Mucosa of descending colon (tissue), 3 donors: ENCODE data around the gene PAXX. TPM values are rescaled to one million over a fixed set of nuclear protein-coding genes. Genes with fewer than 3 reads are reported as not detected.
"Not testable (repeated sequence)": the region's sequence is repeated elsewhere in the genome, so short reads cannot be mapped to it uniquely, and the experiment has no call there.

Experiments used
- ATAC-seq: fragments of 200-7000 bp; cut with Tn5 transposase; one replicate; pipeline ENCODE4 v1.9.1; 2020; ENCODE audit warnings: mild to moderate bottlenecking, moderate library complexity
- DNase-seq, 3 donors: peaks; one replicate each; pipeline ENCODE4 v3.0.0-alpha.2; 2020
- H3K36me3 ChIP-seq: fragments of 200-600 bp; one replicate; pipeline ENCODE4 v1.8.0; 2021; ENCODE audit warnings: low read depth, mild to moderate bottlenecking
- H3K4me1 ChIP-seq: fragments of 200-600 bp; one replicate; pipeline ENCODE4 v1.8.0; 2021; ENCODE audit warnings: low read depth, mild to moderate bottlenecking
- H3K4me3 ChIP-seq: fragments of 200-600 bp; one replicate; pipeline ENCODE4 v1.8.0; 2021; ENCODE audit warnings: mild to moderate bottlenecking
- H3K9me3 ChIP-seq: fragments of 200-600 bp; one replicate; pipeline ENCODE4 v1.8.0; 2021; ENCODE audit warnings: mild to moderate bottlenecking
- CTCF ChIP-seq: fragments of 200-600 bp; IDR thresholded peaks from one replicate; pipeline ENCODE4 v1.8.0; 2022; ENCODE audit warnings: antibody characterized with exemption, mild to moderate bottlenecking
- intact Hi-C, 2 donors: fragments of 100-400 bp; cut with DNase I in 1 of 2; cut with micrococcal nuclease in 1 of 2; formaldehyde crosslinking; loops; one replicate each; pipeline versions ENCODE4 v1.11.0 to v1.11.1; 2022; cut with DNase I, micrococcal nuclease
- total RNA-seq, 3 donors: library from RNA; stranded (reverse); fragmentation: NEBNext Ultra II Directional in 2 of 3; extraction: Animal tissue kit (Norgen Biotek cat#: 25700) in 2 of 3; gene quantifications; one replicate each; pipeline versions ENCODE4 v1.2.1 to v1.2.4, GENCODE V29; 2021 to 2023
- donor health status: DM: no; HTN: no; CAD: no; lungs with moderate emphysema.
- donor health status: DM: no; HTN: no; CAD: no.
- donor health status: DM: no; HTN: yes; CAD: no.

PAXX gene
- total RNA-seq, 3 donors from 2014 or later: 32.0 to 39.9 (median 34.1) TPM

DNA sequence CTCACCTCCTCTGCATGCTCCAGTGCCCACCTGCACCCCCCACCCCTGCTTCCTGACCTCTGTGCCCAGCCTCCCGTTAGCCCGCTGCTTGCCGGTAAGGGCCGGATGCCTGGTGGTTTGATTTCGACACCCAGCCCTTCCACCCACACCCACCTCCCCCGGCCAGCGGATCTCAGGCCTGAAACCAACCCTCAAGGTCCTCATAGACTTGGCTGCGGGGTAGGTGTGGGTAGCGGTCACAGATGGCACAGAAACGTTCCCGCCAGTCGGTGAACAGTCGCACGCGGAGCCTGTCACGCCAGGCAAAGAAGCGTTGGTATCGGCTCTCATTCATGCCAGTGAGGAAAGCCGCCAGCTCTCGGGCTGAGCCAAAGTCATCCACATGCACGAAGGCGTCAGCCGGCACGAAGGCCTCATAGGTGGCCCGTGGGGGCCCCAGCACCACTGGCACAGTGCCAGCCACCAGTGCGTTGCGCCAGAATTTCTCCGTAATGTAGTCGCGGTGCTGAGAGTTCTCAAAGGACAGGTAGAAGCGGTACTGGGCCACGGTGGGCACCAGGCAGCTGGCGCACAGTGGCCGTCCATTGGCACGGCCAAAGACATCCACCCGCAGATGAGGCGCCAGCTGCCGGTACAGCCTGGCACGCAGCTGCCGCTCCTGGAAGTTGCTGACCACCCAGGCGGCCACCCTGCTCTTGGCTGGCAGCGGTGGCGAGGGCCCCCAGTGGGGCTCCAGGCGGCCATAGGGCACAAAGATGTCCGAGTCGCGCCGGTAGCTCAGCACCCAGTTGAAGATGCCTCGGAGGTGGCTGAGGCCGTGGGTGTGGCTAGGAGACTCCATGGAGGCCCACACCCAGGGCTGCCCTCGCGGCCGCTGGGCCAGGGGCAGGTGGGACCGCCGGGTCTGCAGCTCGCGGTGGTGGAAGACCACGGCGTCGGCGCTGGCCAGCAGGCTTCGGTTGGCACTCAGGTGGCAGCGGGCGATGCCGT lies 38.6 kb downstream of the PAXX start:
- H3K4me3 ChIP-seq: no peak overlapping the region
- ATAC-seq: no peak

DNA sequence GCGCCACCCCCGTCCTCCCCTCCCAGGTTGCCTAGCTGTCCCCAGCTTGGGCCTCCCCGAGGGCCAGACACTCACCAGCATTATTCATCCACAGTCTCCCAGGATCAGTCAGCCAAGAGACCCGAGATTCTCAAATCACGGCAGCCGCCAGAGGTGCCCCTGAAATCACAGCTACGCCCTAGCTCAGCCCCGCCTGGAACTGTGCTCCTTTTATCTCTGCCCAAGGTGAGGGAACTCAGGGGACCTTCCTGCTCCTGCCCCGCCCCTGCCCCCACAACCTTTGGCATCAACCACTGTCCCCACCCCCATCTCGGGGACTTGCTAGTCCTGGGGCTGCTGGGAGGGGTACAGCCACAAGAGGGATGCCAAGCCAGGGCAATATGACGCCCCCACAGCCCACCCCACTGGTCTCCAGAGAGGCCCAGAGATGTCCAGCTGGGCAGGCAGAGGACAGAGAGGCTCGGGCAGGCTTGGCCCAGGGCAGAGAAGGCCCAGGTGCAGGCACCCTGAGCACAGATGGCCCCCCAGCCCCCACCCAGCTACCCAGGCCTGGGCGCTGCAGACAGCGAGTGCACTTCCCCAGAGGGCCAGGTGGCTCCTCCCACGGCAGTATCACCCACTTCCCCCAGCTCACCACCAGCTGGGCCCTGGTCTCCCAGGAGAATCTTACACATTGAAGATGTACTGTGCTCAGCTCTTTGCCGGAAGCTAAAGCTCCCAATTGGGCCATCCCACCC lies 39.9 kb downstream of the PAXX start, which contains the start of gene FUT7:
TSS of gene FUT7 (minus strand) at position 185 of the 737 bp plus-strand sequence. CDS start at position 88, 97 bp downstream.
- TF ChIP-seq CTCF: no peak
- Histone ChIP-seq H3K4me1 (peaks cover 43% of the 10 kb centered on the region), H3K9me3 (no peaks in the 10 kb centered on the region), H3K4me3 (no peak within 1 kb of the TSS), H3K36me3 (no peaks in the 10 kb centered on the region)
- no peak for DNase-seq
- intact Hi-C loops: loop anchor here in 1 of 2 donors (5.0 kb wide), 1 partner anchor 250 kb away; no protein-coding TSS in a partner anchor
- ATAC-seq: no peak

More for the DNA sequence above, 38.6 kb downstream of the PAXX start:
- intact Hi-C loops: loop anchor here in 1 of 2 donors (5.0 kb wide), 1 partner anchor 249 kb away; no protein-coding TSS in a partner anchor
- no peaks in the 10 kb centered on the region for H3K9me3 ChIP-seq
- DNase-seq: peak in 1 of 3 donors; percentile 86
- TF ChIP-seq CTCF: no peak
- H3K4me1 ChIP-seq: peaks cover 54% of the 10 kb centered on the region
- no peaks in the 10 kb centered on the region for H3K36me3 ChIP-seq

DNA sequence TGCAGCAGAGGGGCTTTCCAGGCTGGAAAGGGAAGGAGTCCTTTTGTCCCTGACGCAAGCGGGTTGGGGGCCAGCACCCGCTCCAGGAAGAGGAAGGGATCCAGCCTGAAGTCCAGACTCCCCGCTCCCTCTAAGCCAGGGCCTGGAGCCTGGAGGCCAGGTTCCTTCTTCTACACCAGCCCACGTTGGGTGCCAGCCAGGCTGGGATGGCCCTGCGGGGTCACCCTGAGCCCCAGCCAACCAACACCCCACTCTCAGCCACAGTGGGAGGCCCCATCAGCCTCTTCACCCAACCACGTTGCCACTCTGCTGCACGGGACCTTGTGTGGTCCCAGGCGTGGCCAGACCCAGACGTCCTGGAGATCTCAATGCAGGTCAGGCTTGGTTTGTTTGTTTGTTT lies 40.6 kb downstream of the PAXX start:
- no peak for TF ChIP-seq CTCF
- H3K9me3 ChIP-seq: no peaks in the 10 kb centered on the region
- H3K4me3 ChIP-seq: no peak overlapping the region
- H3K36me3 ChIP-seq: no peaks in the 10 kb centered on the region
- DNase-seq (peak in 1 of 3 donors; percentile 76), ATAC-seq (no peak)
- peaks cover 38% of the 10 kb centered on the region for H3K4me1 ChIP-seq
- intact Hi-C loops: loop anchor here in 1 of 2 donors (5.0 kb wide), 1 partner anchor 251 kb away; no protein-coding TSS in a partner anchor

DNA sequence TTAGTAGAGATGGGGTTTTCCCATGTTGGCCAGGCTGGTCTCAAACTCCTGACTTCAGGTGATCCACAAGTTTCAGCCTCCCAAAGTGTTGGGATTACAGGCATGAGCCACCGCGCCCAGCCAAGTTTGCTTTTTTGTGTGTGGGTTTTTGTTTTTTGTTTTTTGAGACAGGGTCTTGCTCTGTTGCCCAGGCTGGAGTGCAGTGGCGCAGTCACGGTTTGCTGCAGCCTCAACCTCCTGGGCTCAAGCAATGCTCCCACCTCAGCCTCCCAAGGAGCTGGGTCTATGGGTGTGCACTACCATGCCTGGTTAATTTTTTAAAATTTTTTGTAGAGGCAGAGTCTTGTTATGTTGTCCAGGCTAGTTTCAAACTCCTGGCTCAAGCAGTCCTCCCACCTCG lies 41.3 kb downstream of the PAXX start:
- peaks cover 37% of the 10 kb centered on the region for H3K4me1 ChIP-seq
- intact Hi-C loops: loop anchor here in 1 of 2 donors (5.0 kb wide), 1 partner anchor 251 kb away; no protein-coding TSS in a partner anchor
- not testable (repeated sequence) for DNase-seq, ATAC-seq, H3K9me3 ChIP-seq, H3K36me3 ChIP-seq, H3K4me3 ChIP-seq

GRCh38 chr9:137034039-137034708 lies 42.0 kb downstream of the PAXX start:
- ATAC-seq: peak; percentile 64
- intact Hi-C loops: loop anchor here in 1 of 2 donors (5.0 kb wide), 1 partner anchor 252 kb away; no protein-coding TSS in a partner anchor
- no peak overlapping the region for H3K4me3 ChIP-seq
- no peaks in the 10 kb centered on the region for H3K36me3 ChIP-seq
- H3K9me3 ChIP-seq: no peaks in the 10 kb centered on the region
- no peak for TF ChIP-seq CTCF
- DNase-seq: peak in 2 of 3 donors; percentile 69 to 85
- peaks cover 30% of the 10 kb centered on the region for H3K4me1 ChIP-seq
